ENCODE measurements around the gene SNAP23.

Gene SNAP23

GRCh38 chr15:42457445-42458442 lies 37.7 kb upstream of the SNAP23 start:
- H3K9ac ChIP-seq (ENCODE audit: low read length) = no peak overlapping the region
- no peaks in the 10 kb centered on the region for H4K20me1 ChIP-seq (ENCODE audit: insufficient read depth, low read length)
- H3K36me3 ChIP-seq (replicated peaks; ENCODE audit: low read depth, low read length) = no peaks in the 10 kb centered on the region
- TF ChIP-seq EZH2phosphoT487 (IDR thresholded peaks at IDR 0.05; ENCODE audit: low read depth) (no peak), CTCF (IDR thresholded peaks at IDR 0.05; ENCODE audit: low read depth, low read length) (no peak)
- H3K4me3 ChIP-seq (ENCODE audit: low read length) = no peak overlapping the region
- peak overlapping the region; percentile 23 for H3K4me2 ChIP-seq (ENCODE audit: low read length)
- peaks cover 13% of the 10 kb centered on the region for H3K4me1 ChIP-seq (ENCODE audit: low read length)
- no peak overlapping the region for H2AFZ ChIP-seq (ENCODE audit: low read depth, low read length)
- H3K9me3 ChIP-seq (ENCODE audit: insufficient read depth, low read length) = peaks cover 7% of the 10 kb centered on the region; the same call in 1 of the 2 replicates
- H3K79me2 ChIP-seq (ENCODE audit: low read length) = peaks cover 2% of the 10 kb centered on the region; the same call in 1 of the 2 replicates
- peak overlapping the region; percentile 27 for H3K27ac ChIP-seq (ENCODE audit: low read length)
- no peaks in the 10 kb centered on the region for H3K27me3 ChIP-seq (ENCODE audit: low read depth, low read length)

GRCh38 chr15:42461261-42461660 lies 34.2 kb upstream of the SNAP23 start:
- Histone ChIP-seq H2AFZ (ENCODE audit: low read depth, low read length) (no peak overlapping the region), H3K27ac (ENCODE audit: low read length) (no peak overlapping the region), H3K36me3 (replicated peaks; ENCODE audit: low read depth, low read length) (peaks cover 5% of the 10 kb centered on the region), H3K9ac (ENCODE audit: low read length) (no peak overlapping the region), H3K4me1 (ENCODE audit: low read length) (peaks cover 19% of the 10 kb centered on the region), H3K4me2 (ENCODE audit: low read length) (no peak overlapping the region), H3K4me3 (ENCODE audit: low read length) (no peak overlapping the region), H3K9me3 (ENCODE audit: insufficient read depth, low read length) (peaks cover 7% of the 10 kb centered on the region; the same call in 1 of the 2 replicates), H3K79me2 (ENCODE audit: low read length) (peaks cover 2% of the 10 kb centered on the region; the same call in 1 of the 2 replicates), H3K27me3 (ENCODE audit: low read depth, low read length) (no peaks in the 10 kb centered on the region), H4K20me1 (ENCODE audit: insufficient read depth, low read length) (no peaks in the 10 kb centered on the region)
- TF ChIP-seq EZH2phosphoT487 (IDR thresholded peaks at IDR 0.05; ENCODE audit: low read depth) (no peak), CTCF (IDR thresholded peaks at IDR 0.05; ENCODE audit: low read depth, low read length) (no peak)

- no peak overlapping the region for H3K27ac ChIP-seq (ENCODE audit: low read length)
- no peaks in the 10 kb centered on the region for H4K20me1 ChIP-seq (ENCODE audit: insufficient read depth, low read length)
- H3K27me3 ChIP-seq (ENCODE audit: low read depth, low read length) = no peaks in the 10 kb centered on the region
- no peak overlapping the region for H2AFZ ChIP-seq (ENCODE audit: low read depth, low read length)
- H3K4me3 ChIP-seq (ENCODE audit: low read length) = no peak overlapping the region
- H3K4me2 ChIP-seq (ENCODE audit: low read length) = no peak overlapping the region
- no peaks in the 10 kb centered on the region for H3K9me3 ChIP-seq (ENCODE audit: insufficient read depth, low read length)
- H3K36me3 ChIP-seq (replicated peaks; ENCODE audit: low read depth, low read length) = peaks cover 8% of the 10 kb centered on the region
- no peak overlapping the region for H3K9ac ChIP-seq (ENCODE audit: low read length)
- TF ChIP-seq CTCF (IDR thresholded peaks at IDR 0.05; ENCODE audit: low read depth, low read length) (no peak), EZH2phosphoT487 (IDR thresholded peaks at IDR 0.05; ENCODE audit: low read depth) (no peak)
- H3K79me2 ChIP-seq (ENCODE audit: low read length) = no peaks in the 10 kb centered on the region
- H3K4me1 ChIP-seq (ENCODE audit: low read length) = peaks cover 6% of the 10 kb centered on the region
These were observed 29.7 kb upstream of the SNAP23 start for GRCh38 chr15:42465520-42466259.

- Histone ChIP-seq H2AFZ (ENCODE audit: low read depth, low read length) (no peak overlapping the region), H3K36me3 (replicated peaks; ENCODE audit: low read depth, low read length) (peaks cover 7% of the 10 kb centered on the region), H3K4me2 (ENCODE audit: low read length) (no peak overlapping the region), H3K4me3 (ENCODE audit: low read length) (no peak overlapping the region), H3K27me3 (ENCODE audit: low read depth, low read length) (no peaks in the 10 kb centered on the region), H3K79me2 (ENCODE audit: low read length) (peaks cover 4% of the 10 kb centered on the region; the same call in 1 of the 2 replicates), H3K9me3 (ENCODE audit: insufficient read depth, low read length) (no peaks in the 10 kb centered on the region), H3K4me1 (ENCODE audit: low read length) (peaks cover 6% of the 10 kb centered on the region; the same call in 1 of the 2 replicates), H3K9ac (ENCODE audit: low read length) (no peak overlapping the region), H4K20me1 (ENCODE audit: insufficient read depth, low read length) (no peaks in the 10 kb centered on the region), H3K27ac (ENCODE audit: low read length) (no peak overlapping the region)
- TF ChIP-seq EZH2phosphoT487 (IDR thresholded peaks at IDR 0.05; ENCODE audit: low read depth) (no peak), CTCF (IDR thresholded peaks at IDR 0.05; ENCODE audit: low read depth, low read length) (no peak)
These were observed 24.4 kb upstream of the SNAP23 start for GRCh38 chr15:42471002-42471401.
